HG03097 (cell line): ENCODE measurements around the gene ZNF710.
"Not testable (repeated sequence)": the region's sequence is repeated elsewhere in the genome, so short reads cannot be mapped to it uniquely, and the experiment has no call there.

ENCODE experiments used
- ATAC-seq: cut with Tn5 transposase; IDR thresholded peaks from one replicate; pipeline ENCODE4 v1.9.1; 2021; ENCODE audit not compliant: unreplicated experiment, low FRiP score

Gene ZNF710

DNA sequence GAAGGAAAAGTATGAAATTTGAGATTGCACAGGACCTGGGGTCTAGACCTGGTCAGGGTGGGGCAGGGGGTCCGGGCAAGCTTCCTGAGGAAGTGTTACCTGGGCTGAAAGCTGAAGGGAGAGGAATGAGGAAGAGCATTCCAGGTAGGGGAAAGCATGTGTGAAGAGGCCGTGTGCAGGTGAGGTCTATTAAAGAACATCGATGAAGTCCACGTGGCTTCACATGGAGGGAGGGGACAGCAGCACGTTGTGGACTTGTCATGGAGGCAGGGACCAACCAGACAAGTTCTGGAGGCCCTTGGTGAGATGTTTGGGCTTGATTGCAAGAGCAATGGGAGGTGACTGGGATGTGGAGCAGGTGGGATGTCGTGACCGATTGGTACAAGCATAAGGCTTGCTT, 54.1 kb downstream of the ZNF710 start:
- no peak for ATAC-seq

DNA sequence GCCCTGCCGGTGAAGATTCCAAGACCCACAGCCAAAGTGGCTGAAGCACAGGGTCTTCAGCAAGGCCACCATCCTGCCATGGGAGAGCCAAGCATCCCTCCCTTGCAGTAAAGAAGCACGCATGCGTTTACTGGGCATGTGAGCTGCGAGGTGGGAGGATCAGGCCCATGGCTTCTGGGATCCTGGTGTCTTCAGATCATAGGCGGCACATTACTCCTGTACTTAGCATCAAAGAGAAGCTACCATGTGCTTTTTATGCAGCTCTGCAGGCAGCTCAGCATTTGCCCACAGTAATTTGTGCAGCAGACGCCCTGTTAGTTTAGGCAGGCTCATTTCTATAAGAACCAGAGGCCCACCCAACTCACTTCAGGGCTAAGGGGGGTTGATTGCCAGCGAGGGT, 55.4 kb downstream of the ZNF710 start:
- no peak for ATAC-seq

- ATAC-seq = no peak
Measured at GRCh38 chr15:90058308-90058707, 57.2 kb downstream of the ZNF710 start.

GRCh38 chr15:90058775-90059174, 57.7 kb downstream of the ZNF710 start:
- no peak for ATAC-seq

DNA sequence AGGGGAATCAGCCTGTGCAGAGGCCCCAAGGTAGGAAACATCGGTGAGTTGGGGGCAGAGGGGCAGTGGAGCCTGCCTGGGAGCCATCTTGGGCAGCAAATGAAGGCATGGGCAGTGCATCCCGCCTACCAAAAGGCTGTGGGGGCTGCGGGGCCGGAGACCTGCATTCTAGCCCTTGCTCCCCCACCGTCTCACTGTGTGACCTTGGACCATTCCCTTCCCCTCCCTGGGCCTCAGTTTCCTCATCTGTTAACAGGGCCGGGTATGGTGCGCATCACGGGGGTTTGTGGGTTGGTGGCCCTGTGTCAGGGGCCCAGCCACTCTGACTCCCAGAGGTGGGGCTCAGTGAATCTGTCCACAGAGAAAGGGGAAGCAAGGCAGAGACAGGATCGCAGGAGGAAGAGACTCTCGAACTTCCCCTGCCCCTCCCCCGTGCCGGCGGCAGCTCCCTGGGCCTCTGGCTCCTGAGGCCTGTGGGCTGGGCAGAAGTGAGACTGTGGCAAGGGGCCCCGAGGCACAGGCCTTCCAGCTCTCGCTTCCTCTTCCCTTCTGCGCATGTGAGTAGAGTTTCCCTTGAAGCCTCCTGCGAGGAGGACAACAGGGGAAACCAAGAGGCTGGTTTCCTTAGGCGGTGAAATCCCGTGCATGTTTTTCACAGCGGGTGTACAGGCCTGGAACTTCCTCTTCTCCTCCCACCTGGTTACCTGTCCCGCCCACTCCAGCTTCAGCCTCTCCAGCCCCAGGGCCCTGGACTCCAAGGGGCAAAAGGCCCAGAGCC, 58.3 kb downstream of the ZNF710 start:
- peak; percentile 79 for ATAC-seq

GRCh38 chr15:90060797-90061196, 59.7 kb downstream of the ZNF710 start:
- ATAC-seq = no peak

- ATAC-seq = no peak
Measured at GRCh38 chr15:90062023-90062442, 60.9 kb downstream of the ZNF710 start.

DNA sequence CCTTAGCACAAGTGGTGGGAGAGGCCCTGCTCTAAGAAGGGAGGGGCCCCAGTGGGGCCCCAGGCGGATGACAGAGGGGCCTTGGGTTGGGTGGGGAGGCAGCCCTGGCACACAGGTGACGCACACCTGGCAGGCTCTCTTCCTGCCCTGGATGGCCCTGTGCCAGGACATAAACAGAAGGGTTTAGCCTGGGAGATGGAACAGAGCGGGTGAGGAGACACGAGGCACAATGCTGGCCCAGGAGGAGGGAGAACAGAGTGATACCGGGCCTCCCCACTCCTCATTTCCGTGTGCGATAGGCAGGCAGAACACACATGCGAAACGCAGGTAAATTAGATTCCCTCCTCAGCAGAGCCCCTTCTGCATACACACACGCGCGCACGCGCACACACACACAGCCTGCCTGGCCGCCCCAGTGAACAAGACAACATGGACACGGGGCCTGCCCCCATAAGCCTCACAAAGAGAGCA, 61.4 kb downstream of the ZNF710 start:
- ATAC-seq = no peak

GRCh38 chr15:90062973-90063769, 62.0 kb downstream of the ZNF710 start:
- ATAC-seq = no peak

GRCh38 chr15:90063770-90064247, 62.7 kb downstream of the ZNF710 start:
- no peak for ATAC-seq

DNA sequence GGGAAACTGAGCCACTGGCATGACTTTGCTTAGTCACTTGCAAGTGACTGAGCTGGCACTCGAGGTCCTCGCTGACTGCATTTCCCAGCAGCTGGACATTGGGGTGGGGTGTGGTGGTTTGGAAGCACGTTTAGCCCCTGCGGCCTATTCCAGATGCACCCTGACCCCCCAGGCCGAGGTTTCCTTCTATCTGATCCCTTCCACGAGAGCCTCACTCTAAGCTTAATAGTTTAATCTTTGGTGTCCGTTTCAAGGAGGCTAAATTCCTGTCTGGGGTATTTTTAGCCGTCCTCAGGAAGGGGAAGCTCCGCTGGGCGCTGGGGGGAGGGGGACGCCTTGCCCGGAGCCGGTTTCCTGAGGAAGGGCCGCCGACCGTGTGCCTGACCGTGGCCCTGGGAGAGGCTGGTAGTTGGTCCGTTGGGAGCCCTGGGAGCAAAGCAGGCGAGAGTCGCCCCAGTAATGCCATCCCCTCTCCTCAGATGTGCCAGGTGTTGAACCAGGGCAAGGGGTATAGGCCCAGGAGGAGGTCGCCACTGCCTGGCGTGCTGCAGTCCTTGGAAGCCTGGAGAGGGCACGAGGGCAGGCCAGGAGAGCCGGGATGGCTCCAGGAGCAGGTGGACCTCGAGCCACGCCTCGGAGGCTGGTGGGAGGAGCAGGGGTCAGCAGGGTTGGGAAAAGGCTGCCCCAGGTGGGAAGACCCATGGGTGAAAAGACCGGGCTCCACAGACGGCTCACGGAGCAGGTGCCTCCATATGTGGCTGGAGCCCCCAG, 64.0 kb downstream of the ZNF710 start:
- ATAC-seq = no peak

DNA sequence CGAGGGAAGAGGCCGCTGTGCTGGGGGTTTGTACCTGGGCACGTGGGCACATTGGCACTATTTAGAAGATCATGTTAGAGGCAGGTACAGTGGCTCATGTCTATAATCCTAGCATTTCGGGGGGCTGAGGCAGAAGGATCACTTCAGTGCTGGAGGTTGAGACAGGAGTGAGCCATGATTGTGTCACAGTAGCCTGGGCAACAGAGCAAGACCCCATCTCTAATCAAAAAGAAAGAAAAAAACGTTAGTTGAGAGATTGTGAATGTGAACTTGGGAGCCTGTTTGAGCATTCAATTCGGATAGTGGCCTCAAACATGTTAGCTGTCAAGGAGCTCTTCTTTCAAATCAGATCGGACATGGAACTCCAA, 64.5 kb downstream of the ZNF710 start:
- ATAC-seq = no peak

GRCh38 chr15:90067181-90067952, 66.2 kb downstream of the ZNF710 start:
- no peak for ATAC-seq

GRCh38 chr15:90067953-90068606, 67.0 kb downstream of the ZNF710 start:
- ATAC-seq = no peak

- not testable (repeated sequence) for ATAC-seq
Measured at GRCh38 chr15:90070623-90071022, 69.5 kb downstream of the ZNF710 start.

DNA sequence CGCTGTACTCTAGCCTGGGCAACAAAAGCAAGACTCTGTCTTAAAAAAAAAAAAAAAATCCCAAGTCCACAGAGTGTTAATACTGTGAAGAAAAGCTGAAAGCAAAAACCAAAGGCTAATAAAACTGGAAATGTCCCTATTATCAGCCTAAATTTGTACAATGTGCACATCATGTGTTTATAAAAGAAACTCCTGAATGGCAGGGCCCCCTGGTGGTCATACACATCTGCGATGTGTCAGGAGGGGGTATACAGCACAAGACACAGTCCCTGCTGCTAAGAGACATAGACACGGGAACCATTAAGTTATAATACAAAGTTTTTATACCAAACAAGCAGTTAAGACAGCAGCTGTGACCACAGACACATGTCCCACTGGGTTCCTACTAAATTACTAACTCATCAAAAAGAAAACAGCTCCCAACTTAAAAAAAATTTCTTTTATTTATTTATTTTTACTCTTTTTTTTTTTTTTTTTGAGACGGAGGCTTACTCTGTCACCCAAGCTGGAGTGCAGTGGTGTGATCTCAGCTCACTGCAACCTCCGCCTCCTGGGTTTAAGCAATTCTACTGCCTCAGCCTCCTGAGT, 70.2 kb downstream of the ZNF710 start:
- ATAC-seq = peak; percentile 53

- ATAC-seq = no peak
Measured at GRCh38 chr15:90072978-90073640, 72.0 kb downstream of the ZNF710 start.

- ATAC-seq = no peak
Measured at GRCh38 chr15:90074023-90074422, 72.9 kb downstream of the ZNF710 start.

DNA sequence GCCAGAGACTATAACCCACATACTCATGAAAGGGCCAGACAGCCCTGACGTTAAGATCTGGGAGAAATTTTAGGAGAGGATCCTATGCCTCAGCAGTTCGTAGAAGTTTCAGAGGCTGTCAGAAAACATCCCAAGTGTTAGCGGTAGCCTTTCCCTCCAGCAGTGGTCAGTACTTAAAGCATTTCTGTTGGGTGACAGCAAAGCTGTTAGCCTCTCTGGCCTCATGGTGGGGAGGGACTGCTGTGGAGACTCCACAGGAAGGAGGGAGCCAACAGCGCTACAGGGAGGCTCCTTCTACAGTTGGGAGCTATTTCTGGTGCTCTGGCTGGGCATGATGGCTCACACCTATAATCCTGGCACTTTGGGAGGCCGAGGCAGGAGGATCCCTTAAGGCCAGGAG, 73.8 kb downstream of the ZNF710 start:
- ATAC-seq = no peak
